Fibroblast of skin of scalp (primary cell): ENCODE measurements around the gene BLVRB.
"Not testable (repeated sequence)": the region's sequence is repeated elsewhere in the genome, so short reads cannot be mapped to it uniquely, and the experiment has no call there.

ENCODE experiments used
- DNase-seq: peaks from one replicate; pipeline ENCODE4 v3.0.0-alpha.2; 2013

BLVRB gene

GRCh38 chr19:40421993-40422747 is 43.4 kb downstream of the BLVRB start:
- no peak for DNase-seq

DNA sequence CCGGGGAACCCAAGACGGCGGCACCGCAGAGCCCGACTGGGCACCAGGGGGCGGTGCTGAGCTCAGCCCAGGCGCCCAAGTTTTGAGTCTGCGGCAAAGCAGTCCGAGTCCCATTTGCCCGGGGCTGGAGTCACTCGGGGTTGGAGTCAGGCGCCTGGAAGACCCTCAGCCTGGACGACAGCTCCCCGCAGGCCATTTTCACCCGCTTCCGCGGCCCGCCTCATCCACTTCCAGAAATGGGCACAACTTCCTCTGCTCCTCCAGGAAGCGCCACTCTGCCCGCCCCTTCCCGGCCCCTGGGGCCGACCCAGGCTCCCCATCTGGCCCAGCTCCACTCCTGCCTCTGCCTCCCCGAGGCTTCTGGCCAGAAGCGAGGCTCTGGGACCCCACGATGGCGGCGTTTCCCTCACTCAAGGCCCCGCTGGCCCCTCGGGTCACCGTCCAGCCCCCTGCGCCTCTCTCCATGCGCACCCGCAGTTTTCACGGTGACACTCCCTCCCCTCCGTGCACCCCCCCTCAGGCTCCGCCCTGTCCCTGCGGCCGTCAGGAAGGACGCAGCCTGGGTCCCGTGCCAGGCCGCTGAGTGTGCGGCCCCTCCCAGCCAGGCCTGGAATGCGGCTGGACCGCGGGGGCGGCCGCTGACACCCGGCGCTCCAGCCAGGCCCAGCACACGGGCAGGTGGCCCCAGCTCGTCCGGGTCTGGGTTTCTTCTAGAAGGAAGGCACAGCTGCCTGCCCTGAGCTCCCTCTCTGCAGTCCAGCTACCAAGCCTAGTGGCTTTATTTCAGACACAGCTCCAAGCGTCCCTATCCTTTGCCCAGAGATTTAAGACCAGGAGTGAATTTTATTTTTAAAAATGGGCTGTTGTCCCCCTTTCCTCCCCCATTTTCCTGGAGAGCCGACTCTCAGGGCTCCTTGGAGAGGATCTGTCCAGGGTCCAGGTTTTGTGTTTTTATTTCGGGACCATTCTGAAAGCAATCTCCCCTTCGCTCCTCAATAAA is 44.5 kb downstream of the BLVRB start:
- peak; percentile 89 for DNase-seq

DNA sequence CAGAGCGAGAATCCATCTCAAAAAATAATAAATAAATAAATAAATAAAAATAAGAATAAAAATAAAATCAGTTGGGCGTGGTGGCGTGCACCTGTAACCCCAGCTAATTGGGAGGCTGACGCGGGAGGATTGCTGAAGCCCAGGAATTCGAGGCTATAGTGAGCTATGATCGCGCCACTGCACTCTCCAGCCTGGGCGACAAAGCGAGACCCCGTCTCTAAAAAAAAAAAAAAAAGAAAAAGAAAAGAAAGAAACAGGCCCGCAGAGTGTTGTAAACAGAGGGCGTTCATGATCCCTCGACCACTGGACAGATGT is 45.1 kb downstream of the BLVRB start:
- DNase-seq, result no peak

DNA sequence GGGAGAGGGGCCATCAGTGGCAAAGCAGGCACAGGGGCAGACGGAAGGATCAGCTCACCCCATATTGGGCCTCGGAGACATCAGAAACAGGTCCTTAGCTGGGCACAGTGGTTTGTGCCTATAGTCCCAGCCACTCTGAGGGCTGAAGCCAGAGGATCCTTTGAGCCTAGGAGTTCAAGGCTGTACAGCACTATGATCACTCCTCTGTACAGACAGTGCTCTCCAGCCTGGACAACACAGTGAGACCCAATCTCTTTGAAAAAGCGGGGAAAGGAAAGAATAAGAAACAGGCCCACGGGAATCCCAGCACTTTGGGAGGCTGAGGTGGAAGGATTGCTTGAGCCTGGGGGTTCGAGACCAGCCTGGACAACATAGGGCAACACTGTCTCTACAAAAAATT is 45.8 kb downstream of the BLVRB start:
- DNase-seq, result no peak

GRCh38 chr19:40419066-40419612 is 46.4 kb downstream of the BLVRB start:
- no peak for DNase-seq

DNA sequence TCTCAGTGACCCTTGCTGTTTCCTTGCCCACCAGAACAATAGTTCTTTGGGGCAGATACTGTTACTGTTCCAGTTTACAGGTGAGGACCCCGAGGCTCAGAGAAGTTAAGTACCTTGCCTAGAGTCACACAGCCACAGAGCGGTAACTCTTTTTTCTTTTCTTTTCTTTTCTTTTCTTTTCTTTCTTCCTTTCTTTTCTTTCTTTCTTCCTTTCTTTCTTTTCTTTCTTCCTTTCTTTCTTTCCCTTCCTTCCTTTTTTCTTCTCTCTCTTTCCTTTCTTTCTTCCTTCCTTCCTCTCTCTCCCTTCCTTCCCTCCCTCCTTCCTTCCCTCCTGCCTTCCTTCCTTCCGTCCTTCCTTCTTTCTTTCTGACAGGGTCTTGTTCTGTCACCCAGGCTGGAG is 47.5 kb downstream of the BLVRB start:
- DNase-seq, result no peak

DNA sequence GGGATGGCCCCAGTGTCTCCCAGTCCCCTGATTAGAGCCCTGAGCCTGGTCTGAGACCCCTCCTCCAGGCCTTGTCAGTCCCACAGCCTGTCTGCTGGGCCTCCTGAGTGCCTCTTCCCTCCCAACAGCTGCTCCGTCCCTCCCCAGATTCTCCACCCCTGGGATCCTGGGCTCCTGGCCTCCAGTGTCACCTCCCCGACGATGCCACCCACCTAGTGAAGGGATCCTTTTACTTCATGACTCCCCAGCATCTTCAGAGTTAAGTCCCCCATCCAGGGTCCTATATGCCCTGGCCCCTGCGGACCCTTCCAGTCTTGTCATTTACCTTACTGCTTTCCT is 47.9 kb downstream of the BLVRB start:
- no peak for DNase-seq

- peak; percentile 36 for DNase-seq
Observed at GRCh38 chr19:40416918-40417642, 48.5 kb downstream of the BLVRB start.

DNA sequence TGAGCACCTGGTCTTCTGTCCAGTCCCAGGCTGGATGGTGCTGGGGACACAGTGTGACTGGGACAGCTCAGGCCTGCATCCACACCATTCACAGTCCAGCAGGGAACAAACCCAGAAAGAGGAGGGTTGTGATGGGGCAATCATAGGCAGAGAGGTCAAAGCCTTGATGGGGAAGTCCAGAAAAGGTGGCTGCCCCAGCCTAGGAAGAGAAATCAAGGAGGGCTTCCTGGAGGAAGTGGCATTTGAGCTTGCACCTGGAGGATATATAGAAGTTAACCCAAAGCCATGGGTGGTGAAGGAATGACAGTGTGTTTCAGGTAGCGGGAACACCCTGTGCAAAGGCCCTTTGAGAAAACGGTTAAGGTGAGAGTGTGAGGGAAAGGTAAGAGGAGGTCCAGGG is 49.8 kb downstream of the BLVRB start:
- DNase-seq, result no peak

- no peak for DNase-seq
Observed at GRCh38 chr19:40414542-40415535, 50.7 kb downstream of the BLVRB start.

GRCh38 chr19:40413291-40413845 is 52.2 kb downstream of the BLVRB start, which contains the start of gene PRX:
TSS of gene PRX (minus strand) at chr19:40413378. CDS start at chr19:40407932, 5,446 bp downstream.
- DNase-seq, result no peak

GRCh38 chr19:40412866-40413265 is 52.7 kb downstream of the BLVRB start:
- DNase-seq, result no peak

DNA sequence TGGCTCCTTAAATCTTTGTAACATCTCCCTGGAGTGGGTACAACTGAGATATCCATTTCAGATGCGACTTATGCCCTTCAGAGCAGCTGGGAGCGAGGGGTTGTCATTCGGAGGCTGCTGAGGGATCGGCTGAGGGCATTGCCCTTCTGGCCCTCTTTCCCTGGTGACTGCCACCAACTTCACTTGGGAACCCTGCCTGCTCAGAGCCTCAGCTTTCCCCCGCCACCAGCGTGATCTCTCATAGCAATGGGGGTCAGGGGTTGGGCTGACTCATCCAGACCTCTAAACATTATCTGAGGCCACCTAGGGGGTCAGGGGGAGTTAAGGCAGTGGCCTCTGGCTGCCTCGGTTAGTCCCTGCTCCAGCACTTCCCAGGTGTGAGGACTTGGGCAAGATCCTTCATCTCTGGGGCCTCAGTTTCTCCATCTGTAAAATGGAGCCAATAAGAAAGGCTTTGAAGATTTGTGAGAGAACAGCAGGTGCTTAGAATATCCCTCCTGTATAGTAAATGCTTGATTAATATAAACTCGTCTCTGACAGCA is 53.5 kb downstream of the BLVRB start:
- no peak for DNase-seq

DNA sequence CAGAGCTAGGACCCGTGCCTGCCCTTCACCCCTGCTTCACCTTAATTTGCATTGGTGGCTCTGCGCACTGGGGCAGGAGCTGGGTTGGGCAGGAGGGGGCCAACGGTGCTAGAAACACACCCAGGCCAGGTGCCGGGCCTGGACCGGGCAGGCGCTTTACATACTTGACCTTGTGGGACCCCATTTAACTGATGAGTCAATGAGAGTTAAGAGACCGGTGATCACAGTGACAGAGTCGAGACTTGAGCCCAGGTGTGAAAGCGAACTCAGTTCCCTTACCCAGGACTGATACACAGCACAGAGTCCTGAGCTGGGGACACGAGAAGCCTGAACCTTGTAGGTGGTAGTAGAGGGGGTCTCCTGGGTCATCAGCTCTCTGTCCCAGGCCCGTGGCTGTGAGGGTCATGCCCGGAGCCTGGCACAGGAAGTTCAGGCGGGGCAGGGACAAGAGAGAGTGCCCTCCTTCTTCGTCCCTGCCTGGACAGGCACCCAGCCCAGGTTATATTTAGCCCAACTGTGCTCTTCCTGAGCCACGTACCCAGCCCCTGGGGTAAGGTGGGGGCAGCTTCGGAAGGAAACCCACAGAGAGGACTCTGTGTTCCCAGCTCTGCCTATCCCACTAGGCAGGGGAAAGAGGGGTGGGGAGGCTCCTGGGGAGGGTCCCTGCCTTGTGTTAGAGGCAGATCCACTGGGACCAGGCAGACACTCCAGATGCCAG is 54.3 kb downstream of the BLVRB start:
- DNase-seq, result no peak

GRCh38 chr19:40410030-40410389 is 55.5 kb downstream of the BLVRB start:
- no peak for DNase-seq

GRCh38 chr19:40408598-40408925 is 57.0 kb downstream of the BLVRB start:
- DNase-seq, result not testable (repeated sequence)

GRCh38 chr19:40407714-40408597 is 57.6 kb downstream of the BLVRB start:
- DNase-seq, result no peak

- DNase-seq, result peak; percentile 89
Observed at GRCh38 chr19:40403262-40403984, 62.1 kb downstream of the BLVRB start.

GRCh38 chr19:40400559-40400958 is 65.0 kb downstream of the BLVRB start:
- peak; percentile 24 for DNase-seq
